CD4-positive, alpha-beta T cell treated with Interferon alpha-2 for 1 hour (primary cell): ENCODE measurements around the gene MTARC1.

Experiments used
- DNase-seq, 2 donors: peaks; one replicate each; pipeline ENCODE4 v3.0.0-alpha.2; 2020 to 2022

The MTARC1 gene

DNA sequence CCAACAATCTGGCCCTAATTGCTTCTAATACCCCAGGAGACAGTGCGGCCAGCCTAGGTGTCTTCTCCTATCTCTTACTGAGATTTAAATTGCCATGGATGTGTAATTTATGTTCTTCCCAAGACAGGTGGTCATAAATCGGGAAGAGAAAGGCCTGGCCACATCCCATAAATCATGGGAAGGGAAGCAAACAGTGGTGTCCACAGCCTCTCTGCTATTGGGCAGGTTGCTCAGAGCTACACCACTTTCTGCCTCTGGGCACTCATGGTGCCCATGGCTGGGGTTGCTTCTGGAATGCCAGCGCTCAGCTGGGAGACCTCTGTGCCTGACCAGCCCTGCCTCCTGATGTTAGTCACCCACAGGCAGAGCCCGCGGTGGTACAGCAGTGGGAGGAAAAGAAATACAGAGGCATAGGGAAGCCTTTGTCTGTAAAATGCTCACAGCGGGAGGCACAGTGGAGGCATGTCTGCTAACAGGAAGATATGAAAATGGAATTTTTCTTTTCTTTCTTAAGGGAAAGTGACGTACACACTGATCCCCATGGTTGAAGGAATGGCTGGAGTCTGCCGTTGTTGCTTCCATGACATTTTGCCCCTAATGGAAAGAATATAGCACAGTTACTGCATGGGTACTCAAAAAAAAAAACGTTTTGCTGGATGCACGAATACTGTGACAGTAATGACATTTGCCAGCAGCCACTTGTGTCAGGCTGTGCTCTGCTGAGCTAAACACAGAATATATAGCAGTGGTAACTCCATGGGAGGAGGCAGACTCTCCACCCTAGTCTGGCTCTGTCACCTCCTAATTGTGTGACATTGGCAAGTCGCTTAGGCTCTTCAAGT lies 21.9 kb downstream of the MTARC1 start:
- no peak for DNase-seq

DNA sequence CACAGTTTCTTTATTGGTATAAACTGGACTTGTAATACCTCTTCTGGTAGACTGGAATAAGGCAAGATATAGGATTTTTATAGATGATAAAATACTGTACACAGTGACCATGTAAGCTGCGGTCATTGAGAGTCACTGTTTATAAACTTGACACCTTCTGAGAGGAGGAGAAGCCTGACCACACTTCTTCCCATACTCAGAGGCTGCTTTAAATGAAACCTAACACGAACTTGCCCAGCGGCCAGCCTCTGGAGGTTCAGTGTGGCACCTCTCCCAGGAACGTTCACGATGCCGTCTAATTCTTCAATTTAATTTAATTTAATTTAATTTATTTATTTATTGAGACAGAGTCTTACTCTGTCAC lies 22.5 kb downstream of the MTARC1 start:
- no peak for DNase-seq

DNA sequence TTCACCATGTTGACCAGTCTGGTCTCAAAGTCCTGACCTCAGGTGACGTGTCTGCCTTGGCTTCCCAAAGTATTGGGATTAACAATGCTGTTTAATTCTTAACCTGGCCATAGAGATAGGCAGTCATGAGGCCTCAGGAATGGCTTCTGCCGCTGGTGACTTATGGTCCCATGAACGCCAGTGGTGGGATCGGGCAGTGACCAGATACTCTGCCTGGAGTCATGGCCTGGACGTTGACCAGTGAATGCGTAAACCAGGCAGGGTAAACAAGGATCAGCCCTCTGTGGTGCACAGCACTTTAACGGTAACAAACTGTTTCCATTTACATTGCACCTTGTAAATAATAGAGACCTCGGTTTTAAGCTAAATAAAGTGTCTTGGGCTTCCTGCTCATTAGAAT lies 23.0 kb downstream of the MTARC1 start:
- DNase-seq, result no peak

DNA sequence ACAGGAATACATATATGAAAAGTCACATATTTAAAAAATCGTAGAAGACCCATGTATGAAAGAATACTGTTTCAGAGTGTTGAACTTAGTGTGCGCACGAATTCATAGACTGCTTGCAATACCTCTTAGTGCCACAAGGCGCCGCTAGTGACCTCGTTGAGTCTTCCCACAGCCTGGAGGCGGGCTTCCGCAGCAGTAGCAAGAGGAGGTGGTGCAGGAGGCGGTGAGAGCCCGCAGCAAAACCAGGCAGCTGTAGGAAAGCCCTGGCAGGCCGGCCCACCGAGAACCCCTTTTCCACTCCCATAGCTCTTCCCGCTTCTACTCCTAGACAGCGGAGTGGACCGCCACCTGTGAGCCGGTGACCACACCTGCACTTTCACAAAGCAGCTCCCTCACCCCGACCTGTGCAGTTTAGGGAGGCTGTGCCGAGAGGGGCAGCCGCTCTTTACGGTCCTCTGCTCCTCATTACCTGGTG lies 23.5 kb downstream of the MTARC1 start:
- peak; percentile 68 for DNase-seq

GRCh38 chr1:220810963-220811362 lies 24.2 kb downstream of the MTARC1 start:
- no peak for DNase-seq

- DNase-seq, result no peak
These were observed 25.0 kb downstream of the MTARC1 start for GRCh38 chr1:220811695-220812094.

- DNase-seq, result no peak
These were observed 25.6 kb downstream of the MTARC1 start for GRCh38 chr1:220812308-220812707.

DNA sequence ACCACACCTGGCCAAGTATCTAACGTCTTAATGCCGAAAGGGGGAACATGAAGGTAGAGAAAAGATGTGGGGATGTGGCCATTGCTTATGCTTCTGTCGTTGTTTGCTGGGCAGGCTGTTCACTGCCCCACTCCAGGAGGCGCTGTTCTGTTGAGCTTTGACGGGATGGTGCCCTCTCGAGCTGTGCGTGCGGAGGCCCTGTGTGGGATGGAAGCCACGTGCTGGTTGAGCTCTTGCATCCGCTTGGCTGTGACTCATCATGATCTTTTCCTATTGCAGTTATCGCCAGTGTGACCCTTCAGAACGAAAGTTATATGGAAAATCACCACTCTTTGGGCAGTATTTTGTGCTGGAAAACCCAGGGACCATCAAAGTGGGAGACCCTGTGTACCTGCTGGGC lies 26.3 kb downstream of the MTARC1 start:
- DNase-seq, result no peak

DNA sequence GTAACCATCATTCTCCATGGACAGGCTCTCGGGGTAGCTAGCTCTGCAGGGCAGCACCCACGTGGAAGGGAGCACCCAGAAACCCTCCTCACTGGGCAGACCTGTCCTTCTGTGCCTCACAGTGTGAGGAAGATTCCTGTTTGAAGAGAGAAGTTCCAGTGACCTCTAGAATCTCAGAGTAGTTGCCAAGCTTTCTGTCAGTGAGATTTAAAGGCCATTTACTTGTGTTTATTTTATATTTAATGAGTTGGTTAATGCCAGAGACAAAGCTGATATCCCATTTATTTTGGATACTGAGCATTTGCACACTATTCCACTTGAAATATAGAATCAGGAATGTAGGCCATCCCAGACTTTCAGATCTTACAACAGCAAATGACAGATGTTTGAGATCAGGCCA lies 28.7 kb downstream of the MTARC1 start:
- DNase-seq, result no peak

- no peak for DNase-seq
These were observed 31.2 kb downstream of the MTARC1 start for GRCh38 chr1:220817907-220818306.

DNA sequence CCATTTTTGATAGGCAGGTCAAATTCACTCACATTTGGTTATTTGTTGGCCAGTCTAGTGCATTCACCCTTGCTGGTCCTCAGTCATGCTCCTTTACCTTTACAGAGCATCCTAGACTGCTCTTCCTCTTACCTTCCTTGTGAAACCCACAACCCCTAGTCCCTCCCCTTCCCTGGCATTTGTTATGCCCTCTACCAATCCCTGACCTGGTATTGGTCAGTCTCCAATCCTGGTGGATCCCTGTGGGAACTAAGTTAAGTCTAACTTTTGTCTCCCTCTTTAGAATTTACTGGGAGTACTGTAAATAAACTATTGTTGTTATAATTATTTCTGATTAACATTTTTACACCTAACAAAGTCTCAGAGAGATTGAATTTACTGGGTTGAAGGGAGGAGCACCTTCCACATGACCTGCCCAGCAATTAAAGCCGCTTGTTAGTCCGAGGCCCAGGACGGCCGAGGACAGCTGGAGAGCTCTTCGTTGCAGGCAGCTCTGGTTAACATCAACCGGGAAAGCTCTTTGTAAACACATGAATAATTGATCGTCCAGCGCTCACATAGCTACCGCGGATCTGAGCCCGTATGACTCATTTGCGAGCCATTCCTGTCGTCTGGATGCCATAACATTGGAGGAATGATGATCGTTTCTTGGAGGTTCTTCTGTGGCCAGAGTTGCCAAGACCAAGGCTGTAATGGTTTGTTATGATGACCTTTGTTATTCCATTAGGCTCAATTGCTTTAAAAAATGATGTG lies 31.9 kb downstream of the MTARC1 start:
- DNase-seq, result no peak

DNA sequence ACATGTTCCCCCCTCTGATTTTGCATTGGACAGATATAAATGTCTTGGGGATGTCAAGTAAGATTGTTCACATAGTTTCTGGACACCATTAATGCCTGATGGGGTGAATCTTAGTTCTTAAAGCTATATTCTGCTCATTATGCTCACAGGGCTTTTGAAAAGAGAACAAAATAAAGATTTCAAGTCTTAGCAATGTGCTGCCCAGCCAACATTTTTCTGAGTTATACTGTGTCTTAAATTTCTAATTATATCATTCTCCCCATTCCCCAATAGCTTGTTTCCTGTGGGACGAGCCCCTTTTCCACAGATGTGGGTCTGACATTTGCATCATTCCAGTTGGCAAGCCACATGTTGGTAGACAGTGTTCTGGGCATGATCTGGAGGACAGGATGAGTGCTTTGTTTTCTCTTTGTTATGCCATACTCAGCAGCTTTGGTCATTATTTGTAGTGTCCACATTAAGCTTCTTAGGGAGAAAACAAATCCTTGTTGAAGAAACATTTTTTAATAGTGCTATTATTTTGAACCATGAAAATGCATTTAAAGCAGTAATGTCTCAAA lies 32.8 kb downstream of the MTARC1 start:
- no peak for DNase-seq

DNA sequence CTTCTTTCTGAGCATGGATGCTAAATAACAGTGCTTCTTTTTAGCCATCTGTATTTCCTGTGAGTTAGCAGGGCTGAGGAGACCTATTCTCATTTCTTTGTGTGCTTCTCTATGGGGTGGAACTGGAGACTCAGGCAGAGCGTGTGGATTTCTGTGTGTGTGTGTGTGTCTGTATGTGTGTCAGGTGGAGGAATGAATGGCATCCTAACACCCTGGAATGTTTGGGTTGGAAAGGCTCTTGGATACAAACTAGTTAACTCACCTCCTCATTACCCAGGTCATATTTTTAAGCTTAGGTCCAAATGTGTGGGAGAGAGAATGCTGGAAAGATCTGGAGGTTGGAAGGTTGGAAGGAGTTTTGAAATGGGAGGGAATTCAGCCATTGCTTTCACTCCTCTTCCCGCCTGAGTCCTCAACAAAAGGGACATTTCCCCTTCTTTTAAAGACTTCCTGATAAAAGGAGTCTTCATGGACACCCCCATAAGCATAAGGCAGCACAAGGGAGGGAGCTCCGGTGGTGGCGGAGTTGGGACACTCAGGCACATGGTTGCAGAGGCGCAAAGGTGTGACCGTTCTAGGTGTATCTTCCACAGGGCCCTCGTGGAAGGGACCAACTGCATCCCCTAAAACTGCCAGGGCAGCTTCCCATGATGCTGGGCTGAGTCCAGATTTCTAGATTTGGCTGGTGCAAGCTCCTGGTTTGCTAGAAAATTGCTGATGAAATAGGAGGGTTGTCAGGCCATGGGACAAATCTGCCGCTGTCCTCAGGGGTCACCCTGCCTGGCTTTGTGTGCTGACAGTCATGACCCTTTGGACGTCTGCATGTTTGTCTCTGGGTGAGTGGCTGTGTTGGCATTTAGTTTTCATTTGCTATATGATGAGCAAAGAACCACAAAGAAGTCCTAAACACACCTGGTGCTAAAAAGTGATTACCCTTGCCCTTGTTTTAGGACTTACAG lies 37.6 kb downstream of the MTARC1 start:
- DNase-seq, result no peak

DNA sequence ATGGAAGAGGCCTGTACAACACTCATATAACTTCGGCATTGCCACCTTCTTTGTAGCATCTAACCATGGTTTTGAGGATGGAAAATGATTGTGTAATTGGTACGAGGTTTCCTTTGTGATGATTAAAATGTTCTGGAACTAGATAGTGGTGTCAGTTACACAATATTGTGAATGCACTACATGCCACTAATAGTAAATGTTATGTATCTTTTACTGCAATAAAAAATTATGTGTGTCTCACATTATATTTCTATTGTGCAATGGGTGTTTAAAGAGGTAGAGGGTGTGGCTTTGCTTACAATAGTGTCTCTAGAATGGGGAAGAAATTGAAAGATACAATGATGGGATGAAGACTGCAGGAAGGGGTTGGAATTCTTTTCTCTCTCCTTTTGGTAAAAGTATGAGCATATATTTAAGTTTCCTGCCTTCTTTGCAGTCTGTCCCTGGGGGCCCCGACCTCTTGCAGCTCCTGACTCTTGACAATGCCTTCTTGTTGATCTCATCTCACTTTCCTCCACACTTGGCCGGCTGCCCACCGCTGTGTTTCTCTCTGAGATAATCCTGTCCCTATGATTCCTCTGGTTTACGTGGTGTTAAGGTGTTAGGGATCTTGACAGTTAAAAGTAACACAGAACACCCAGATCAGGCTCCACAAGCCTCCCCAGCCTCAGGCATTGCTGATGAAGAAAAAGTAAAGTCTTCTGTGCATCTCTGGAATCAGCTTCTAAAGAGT lies 39.3 kb downstream of the MTARC1 start:
- DNase-seq, result no peak

- DNase-seq, result no peak
These were observed 40.0 kb downstream of the MTARC1 start for GRCh38 chr1:220826729-220827128.

DNA sequence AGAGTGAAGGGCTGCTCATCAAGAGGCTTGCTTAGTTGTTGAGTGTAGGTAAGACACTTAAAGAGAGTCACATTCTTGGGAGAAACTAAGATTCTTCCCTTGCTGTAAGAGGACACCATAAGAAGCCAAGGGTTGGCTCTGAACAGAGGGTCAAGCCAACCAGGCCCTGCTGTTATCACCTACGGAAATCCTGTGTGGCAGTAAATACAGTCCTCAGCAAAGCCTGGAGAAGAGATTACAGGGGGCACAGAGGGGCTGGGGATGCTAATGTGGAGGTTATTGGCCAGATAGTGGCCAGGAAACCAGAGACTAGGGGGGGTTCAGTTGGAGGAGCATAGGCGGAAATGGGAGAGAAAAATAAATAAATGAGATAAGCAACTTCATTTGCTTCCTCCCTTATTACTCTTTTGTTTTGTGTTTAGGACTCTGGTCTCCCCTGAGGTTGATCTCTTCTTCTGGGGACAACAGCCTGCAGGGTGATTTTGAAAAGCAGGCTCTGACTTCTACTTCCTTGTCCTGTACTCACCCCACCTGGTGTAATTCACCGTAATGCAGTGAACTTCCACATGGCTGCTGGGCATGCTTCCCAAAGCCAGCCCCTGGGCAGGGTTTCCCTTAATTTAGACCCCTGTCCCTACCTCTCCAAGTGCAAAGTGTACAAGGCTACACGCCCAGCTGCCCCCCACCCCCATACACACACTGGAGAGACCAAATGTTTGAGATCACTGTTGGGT lies 40.9 kb downstream of the MTARC1 start:
- no peak for DNase-seq

DNA sequence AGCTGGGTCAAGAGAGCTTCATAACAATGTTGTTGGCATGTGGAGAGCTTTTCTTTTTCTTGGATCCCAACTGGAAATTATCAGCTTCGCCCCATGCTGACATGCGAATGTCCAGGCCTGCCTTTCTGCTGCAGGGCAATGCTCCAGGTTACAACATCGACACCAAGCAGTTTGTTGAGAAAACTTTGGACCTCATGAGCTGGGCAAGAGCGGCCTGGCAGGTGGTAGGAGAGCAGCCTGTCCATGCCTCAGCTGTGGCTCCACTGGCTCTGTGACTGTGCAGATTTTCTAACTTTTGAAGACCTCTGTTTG lies 41.4 kb downstream of the MTARC1 start:
- DNase-seq, result no peak

- no peak for DNase-seq
These were observed 42.4 kb downstream of the MTARC1 start for GRCh38 chr1:220828950-220829586.

GRCh38 chr1:220833436-220833835 lies 46.7 kb downstream of the MTARC1 start:
- DNase-seq, result no peak

GRCh38 chr1:220834155-220834870 lies 47.6 kb downstream of the MTARC1 start:
- no peak for DNase-seq
